GM19239 (cell line): ENCODE data around the gene AHCYL1.
A peak's percentile ranks its signal among the peaks of the same experiment; 100 is the strongest.

Source experiments
- DNase-seq: peaks from one replicate; pipeline ENCODE4 v3.0.0; 2011; ENCODE audit warnings: low spot score; ENCODE audit not compliant: insufficient read length
- FAIRE-seq: peaks from 2 replicates; lab custom pipeline; 2011; peaks lifted over from hg19 to GRCh38; lab: Jason Lieb, UNC

AHCYL1 gene

DNA sequence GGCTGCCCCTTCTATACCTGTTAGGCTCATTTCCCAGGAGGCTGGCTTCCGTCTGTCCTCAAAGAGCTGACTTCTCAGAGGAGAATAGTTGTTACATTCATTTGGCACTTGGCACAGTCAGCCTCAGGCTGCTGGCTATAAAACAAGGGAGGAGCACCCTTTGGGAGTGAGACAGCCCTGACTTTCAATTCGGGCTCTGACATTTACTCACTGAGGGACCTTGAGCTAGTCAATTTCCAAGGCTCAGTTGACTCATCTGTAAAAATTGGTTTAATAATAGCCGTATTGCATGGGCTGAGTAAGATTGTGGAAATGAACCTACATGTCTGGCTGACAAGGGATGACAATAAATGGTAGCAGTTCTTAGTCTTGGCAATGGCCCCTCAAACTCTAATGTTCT, 72.2 kb downstream of the AHCYL1 start:
- no peak for FAIRE-seq
- no peak for DNase-seq

- DNase-seq (no peak), FAIRE-seq (no peak)
Measured at GRCh38 chr1:110057963-110058518, 73.5 kb downstream of the AHCYL1 start.

- FAIRE-seq (no peak), DNase-seq (no peak)
Measured at GRCh38 chr1:110058591-110058990, 74.0 kb downstream of the AHCYL1 start.

GRCh38 chr1:110059133-110059863, 74.7 kb downstream of the AHCYL1 start:
- no peak for DNase-seq
- FAIRE-seq: no peak

- FAIRE-seq (peak; percentile 11), DNase-seq (no peak)
Measured at GRCh38 chr1:110060034-110060661, 75.6 kb downstream of the AHCYL1 start.

GRCh38 chr1:110060662-110061060, 76.1 kb downstream of the AHCYL1 start:
- DNase-seq (no peak), FAIRE-seq (no peak)

GRCh38 chr1:110061341-110061740, 76.8 kb downstream of the AHCYL1 start:
- FAIRE-seq: no peak
- no peak for DNase-seq

DNA sequence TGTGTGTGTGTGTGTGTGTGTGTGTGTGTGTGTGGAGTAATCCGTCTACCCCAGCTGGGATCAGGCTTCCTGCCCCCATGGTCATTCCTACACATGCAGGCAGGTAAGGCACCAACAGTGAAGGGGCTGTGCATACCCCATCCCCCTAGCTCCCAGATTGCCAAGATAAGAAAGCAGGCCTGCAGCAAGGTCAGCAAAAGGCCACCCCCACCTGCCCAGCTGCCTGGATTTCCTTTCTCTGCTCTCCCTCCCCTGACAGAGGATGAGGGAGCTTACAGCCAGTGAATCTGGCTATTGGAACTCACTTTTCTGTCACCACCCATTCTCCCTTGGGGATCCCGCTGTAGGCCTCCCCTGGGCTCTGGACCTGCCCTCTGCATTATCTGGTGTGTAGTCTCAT, 78.0 kb downstream of the AHCYL1 start:
- DNase-seq (no peak), FAIRE-seq (no peak)

DNA sequence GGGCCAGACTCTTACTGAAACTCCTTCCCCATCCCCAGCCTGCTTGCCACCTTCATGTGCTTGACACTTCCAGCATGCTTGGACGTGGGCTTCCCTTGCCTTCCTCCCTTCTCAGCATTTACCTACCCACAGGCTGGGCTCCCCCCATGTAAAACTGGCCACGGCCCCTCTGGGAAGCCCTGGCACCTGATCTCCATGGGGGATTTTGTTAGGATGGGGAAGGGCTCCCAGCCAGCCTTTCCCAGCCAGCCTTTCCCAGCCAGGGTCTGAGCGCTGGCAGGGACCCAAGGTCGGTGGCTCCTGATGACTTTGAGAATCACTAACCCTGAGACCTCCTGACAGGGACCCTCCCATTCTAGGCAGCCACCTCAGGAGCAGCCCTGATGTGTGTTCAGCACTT, 79.2 kb downstream of the AHCYL1 start:
- FAIRE-seq (no peak), DNase-seq (no peak)

DNA sequence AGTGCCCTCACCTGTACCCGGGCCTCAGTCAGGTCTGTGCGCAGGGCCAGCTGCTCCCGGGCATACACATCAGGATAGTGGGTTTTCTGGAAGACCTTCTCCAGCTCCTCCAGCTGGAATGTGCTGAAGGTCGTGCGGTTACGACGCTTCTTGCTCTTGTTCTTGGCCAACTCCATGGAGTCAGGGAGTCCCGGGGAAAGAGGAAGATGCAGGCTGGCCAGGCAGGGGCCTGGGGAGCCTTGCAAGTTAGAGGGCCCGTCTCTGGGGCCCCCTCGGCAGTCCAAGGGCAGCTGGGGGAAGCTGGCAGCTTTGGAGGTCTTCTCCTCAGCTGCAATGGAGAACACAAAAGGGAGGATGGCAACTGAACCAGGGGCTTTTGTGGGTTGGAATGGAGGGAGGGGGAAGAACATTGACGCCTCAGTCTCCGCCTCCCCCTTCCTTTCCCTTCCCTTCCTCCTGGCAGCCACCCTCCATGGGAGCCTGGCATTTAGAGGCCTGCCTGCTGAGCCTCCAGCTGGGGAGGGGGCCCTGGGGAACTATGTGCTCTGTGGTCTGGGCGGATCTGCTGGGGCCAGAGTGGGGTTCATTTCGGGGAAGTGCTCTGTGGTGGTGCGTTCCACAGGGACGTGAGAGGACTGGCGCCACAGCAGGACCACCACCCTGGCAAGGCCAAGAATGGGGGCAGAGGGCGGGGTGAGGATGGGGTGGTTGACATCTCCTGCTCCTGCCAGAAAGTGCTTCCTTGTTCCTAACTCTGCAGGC, 80.2 kb downstream of the AHCYL1 start:
- DNase-seq (no peak), FAIRE-seq (no peak)

- DNase-seq: no peak
- FAIRE-seq: no peak
Measured at GRCh38 chr1:110065841-110066240, 81.3 kb downstream of the AHCYL1 start.

- FAIRE-seq (no peak), DNase-seq (no peak)
Measured at GRCh38 chr1:110067479-110067892, 82.9 kb downstream of the AHCYL1 start.

GRCh38 chr1:110067893-110068645, 83.5 kb downstream of the AHCYL1 start:
- FAIRE-seq (no peak), DNase-seq (no peak)

DNA sequence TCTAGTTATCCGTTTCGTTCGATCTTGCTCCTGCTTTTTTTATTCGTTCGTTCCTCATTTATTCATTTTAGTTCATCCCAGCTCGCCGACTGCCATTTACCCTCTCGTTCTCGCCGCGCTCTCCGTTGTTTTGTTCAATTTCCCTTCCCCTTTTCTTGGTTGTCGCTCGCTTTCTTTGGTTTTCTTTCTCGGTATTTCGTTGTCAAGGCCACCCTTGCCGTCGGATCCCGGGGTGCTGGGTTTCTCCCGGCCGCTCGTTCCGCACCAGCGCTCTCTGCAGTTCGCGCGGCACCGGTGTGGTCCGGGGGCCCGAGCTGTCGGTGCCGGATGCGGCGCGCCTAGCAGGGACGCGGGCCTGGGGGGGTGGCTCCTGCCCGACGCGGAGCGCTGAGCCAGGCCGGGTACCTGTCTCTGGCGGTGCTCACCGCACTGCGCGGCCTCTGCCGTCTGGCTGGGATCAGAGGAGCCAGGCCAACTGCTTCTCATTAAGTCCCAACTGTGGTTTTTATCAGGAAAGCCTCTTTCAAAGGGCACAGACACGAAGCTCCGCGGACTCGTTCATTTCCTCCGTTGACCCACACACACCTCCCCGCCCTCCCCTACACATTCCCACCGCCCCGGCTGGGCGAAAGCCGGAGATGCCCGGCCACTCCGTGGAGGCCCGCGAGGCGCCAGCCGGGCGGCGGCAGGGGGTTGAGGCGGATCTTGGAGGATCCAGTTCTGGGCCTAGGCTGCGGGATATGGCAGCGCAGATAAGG, 84.3 kb downstream of the AHCYL1 start:
- FAIRE-seq (peak; percentile 8), DNase-seq (no peak)

GRCh38 chr1:110069404-110070281, 85.1 kb downstream of the AHCYL1 start:
- no peak for FAIRE-seq

DNA sequence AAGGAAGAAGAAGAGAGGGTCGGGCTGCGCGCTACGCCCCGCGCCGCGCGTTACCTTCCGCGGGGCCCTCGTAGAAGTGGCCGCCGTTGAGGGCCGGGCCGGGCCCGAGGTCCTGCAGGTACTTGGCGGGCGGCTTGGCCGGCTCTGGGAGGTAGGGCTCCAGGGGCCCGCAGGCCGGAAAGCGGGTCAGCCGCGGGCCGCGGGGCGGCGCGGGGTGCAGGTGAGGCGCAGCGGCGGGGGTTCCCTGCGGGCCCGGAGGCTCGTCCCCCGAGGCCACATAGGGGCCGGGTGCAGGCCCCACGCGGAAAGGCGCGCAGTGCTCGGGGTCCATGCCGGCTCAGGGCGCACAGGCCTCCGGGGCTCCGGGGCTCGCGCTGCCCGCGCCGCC, 85.7 kb downstream of the AHCYL1 start:
- no peak for DNase-seq
- FAIRE-seq: no peak

More at GRCh38 chr1:110069404-110070281, 85.1 kb downstream of the AHCYL1 start:
- DNase-seq: no peak

DNA sequence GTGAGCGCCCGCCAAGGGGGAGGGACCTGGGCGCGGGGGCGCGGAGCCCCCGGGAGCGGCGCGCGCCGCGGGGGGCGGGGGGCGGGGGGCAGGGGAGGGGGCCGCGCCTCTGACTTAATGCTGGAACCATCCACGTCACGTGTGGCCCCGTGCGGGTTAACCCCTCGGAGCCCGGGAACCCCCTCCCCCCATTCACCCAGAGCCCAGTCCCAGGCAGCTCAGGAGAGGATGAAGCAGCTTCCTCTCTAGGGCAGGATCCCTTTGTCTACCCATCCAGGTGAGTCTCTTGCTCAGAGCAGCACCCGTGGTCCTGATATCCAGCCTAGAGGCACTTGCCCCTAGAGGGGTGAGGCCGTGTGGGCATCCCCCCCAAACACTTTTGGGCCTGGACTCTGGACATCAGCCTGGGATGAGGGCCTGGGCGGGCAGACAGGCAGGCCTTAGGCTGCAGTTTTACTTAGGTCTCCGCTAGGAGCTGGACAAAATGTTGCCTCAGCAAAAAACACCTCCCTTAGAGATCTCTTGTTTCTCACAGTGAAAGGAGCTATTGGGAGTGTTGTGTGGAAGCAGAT, 86.2 kb downstream of the AHCYL1 start, which contains the start of gene ALX3:
ALX3 (minus strand) TSS at position 2 of the 572 bp plus-strand sequence. CDS start 60 bp downstream, outside the sequence.
- FAIRE-seq (no peak), DNase-seq (no peak)
